Measurements from ENCODE around the gene RAD51B.

RAD51B gene

GRCh38 chr14:68669603-68670358, 850.2 kb downstream of the RAD51B start:
- H3K36me3 ChIP-seq (ENCODE audit: insufficient read depth, insufficient read length, low read length): no peaks in the 10 kb centered on the region
- no peaks in the 10 kb centered on the region for H3K27me3 ChIP-seq (ENCODE audit: insufficient read depth, insufficient read length)
- TF ChIP-seq YY1 (IDR thresholded peaks at IDR 0.05; ENCODE audit: insufficient read depth, insufficient read length) (no peak), ZNF274 (IDR thresholded peaks at IDR 0.05; ENCODE audit: low read depth, low read length) (no peak), SUZ12 (IDR thresholded peaks at IDR 0.05; ENCODE audit: extremely low read depth, insufficient read depth, insufficient read length) (no peak)
- 0 out of 2 replicates have a peak, but pooled peaks cover 4% of the 10 kb centered on the region for H3K9me3 ChIP-seq (ENCODE audit: insufficient read depth, low read length)
- no peak overlapping the region for H3K9ac ChIP-seq (ENCODE audit: insufficient read length, low read depth)
- no peaks in the 10 kb centered on the region for H3K4me1 ChIP-seq (ENCODE audit: insufficient read depth, insufficient read length)
- H3K4me3 ChIP-seq (ENCODE audit: insufficient read length, low read depth): no peak overlapping the region
- no peak for DNase-seq (ENCODE audit: low read depth, low spot score)

DNA sequence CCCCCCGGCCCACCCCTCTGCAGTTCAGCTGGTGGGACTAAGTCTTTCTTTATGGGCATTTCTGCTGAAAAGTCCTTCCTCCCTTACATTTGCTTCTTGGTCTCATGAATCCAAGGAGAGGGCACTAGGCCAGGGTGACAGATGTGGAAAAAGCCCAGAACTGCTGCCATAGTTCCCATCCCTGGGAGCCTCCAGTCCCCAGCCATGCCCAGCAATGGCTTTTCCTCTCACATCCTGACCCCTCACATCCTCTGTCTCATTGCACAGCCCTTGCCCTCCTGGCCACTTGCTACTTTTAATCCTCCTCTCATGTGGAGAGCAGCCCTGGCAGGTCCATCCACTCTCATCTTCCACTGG, 850.8 kb downstream of the RAD51B start:
- H3K9me3 ChIP-seq (ENCODE audit: insufficient read depth, low read length): 0 out of 2 replicates have a peak, but pooled peaks cover 4% of the 10 kb centered on the region
- no peak for DNase-seq (ENCODE audit: low read depth, low spot score)
- TF ChIP-seq ZNF274 (IDR thresholded peaks at IDR 0.05; ENCODE audit: low read depth, low read length): no peak
- no peak for TF ChIP-seq SUZ12 (IDR thresholded peaks at IDR 0.05; ENCODE audit: extremely low read depth, insufficient read depth, insufficient read length)
- TF ChIP-seq YY1 (IDR thresholded peaks at IDR 0.05; ENCODE audit: insufficient read depth, insufficient read length): no peak
- H3K9ac ChIP-seq (ENCODE audit: insufficient read length, low read depth): no peak overlapping the region
- no peak overlapping the region for H3K4me3 ChIP-seq (ENCODE audit: insufficient read length, low read depth)
- no peaks in the 10 kb centered on the region for H3K4me1 ChIP-seq (ENCODE audit: insufficient read depth, insufficient read length)
- no peaks in the 10 kb centered on the region for H3K36me3 ChIP-seq (ENCODE audit: insufficient read depth, insufficient read length, low read length)
- no peaks in the 10 kb centered on the region for H3K27me3 ChIP-seq (ENCODE audit: insufficient read depth, insufficient read length)

- no peaks in the 10 kb centered on the region for H3K4me1 ChIP-seq (ENCODE audit: insufficient read depth, insufficient read length)
These were observed 852.3 kb downstream of the RAD51B start for GRCh38 chr14:68671909-68672308.

DNA sequence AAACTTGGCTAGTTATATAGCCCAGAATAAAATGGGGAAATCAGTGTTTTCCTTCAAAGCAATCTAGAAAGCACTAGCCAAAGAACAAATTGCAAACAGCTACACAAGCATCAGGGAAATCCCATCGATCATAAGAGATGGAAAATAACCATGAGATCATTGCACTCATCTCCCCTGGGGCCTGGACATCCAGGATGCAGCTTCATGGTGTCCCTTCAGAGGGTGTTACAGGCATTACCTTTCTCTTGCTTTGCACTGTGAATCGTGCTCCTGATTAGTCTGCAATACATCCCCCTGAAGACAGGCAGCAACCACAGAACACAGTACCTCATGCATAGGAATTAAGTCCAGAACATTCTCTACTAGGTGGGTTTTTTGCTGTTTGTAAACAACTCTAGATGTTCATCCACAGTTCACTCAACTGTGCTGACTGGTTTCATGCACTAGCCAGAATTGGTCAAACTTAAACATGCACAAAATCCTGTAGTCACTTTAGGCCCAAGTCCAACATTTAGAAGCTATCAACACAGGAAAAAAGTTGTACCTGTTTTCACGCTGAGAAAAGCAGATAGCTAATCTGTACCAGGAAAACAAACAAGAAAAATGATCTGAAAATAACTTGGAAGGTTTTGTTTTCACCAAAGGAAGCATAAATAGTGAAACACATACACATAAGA, 853.2 kb downstream of the RAD51B start:
- Histone ChIP-seq H3K9ac (ENCODE audit: insufficient read length, low read depth) (no peak overlapping the region), H3K9me3 (ENCODE audit: insufficient read depth, low read length) (no peaks in the 10 kb centered on the region), H3K36me3 (ENCODE audit: insufficient read depth, insufficient read length, low read length) (no peaks in the 10 kb centered on the region), H3K4me3 (ENCODE audit: insufficient read length, low read depth) (no peak overlapping the region), H3K27me3 (ENCODE audit: insufficient read depth, insufficient read length) (no peaks in the 10 kb centered on the region), H3K4me1 (ENCODE audit: insufficient read depth, insufficient read length) (no peaks in the 10 kb centered on the region)
- no peak for DNase-seq (ENCODE audit: low read depth, low spot score)
- no peak for TF ChIP-seq ZNF274 (IDR thresholded peaks at IDR 0.05; ENCODE audit: low read depth, low read length)
- TF ChIP-seq SUZ12 (IDR thresholded peaks at IDR 0.05; ENCODE audit: extremely low read depth, insufficient read depth, insufficient read length): no peak
- TF ChIP-seq YY1 (IDR thresholded peaks at IDR 0.05; ENCODE audit: insufficient read depth, insufficient read length): no peak

More at GRCh38 chr14:68671909-68672308, 852.3 kb downstream of the RAD51B start:
- no peaks in the 10 kb centered on the region for H3K36me3 ChIP-seq (ENCODE audit: insufficient read depth, insufficient read length, low read length)
- no peak overlapping the region for H3K4me3 ChIP-seq (ENCODE audit: insufficient read length, low read depth)
- 0 out of 2 replicates have a peak, but pooled peaks cover 1% of the 10 kb centered on the region for H3K9me3 ChIP-seq (ENCODE audit: insufficient read depth, low read length)
- no peaks in the 10 kb centered on the region for H3K27me3 ChIP-seq (ENCODE audit: insufficient read depth, insufficient read length)
- no peak overlapping the region for H3K9ac ChIP-seq (ENCODE audit: insufficient read length, low read depth)
- DNase-seq (ENCODE audit: low read depth, low spot score): no peak
- no peak for TF ChIP-seq YY1 (IDR thresholded peaks at IDR 0.05; ENCODE audit: insufficient read depth, insufficient read length)
- TF ChIP-seq SUZ12 (IDR thresholded peaks at IDR 0.05; ENCODE audit: extremely low read depth, insufficient read depth, insufficient read length): no peak
- no peak for TF ChIP-seq ZNF274 (IDR thresholded peaks at IDR 0.05; ENCODE audit: low read depth, low read length)

DNA sequence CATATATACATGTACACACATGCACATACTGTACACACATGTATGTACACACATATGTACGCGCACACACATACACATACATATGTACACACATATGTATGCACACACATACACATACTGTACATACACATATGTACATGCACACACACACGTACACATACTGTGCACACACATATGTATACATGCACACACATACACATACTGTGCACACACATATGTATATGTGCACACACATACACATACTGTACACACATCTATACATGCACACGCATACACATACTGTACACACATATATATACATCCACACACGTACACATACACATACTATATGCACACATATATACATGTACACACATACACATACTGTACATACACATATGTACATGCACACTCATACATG, 853.9 kb downstream of the RAD51B start:
- no peaks in the 10 kb centered on the region for H3K27me3 ChIP-seq (ENCODE audit: insufficient read depth, insufficient read length)
- no peaks in the 10 kb centered on the region for H3K4me1 ChIP-seq (ENCODE audit: insufficient read depth, insufficient read length)
- TF ChIP-seq YY1 (IDR thresholded peaks at IDR 0.05; ENCODE audit: insufficient read depth, insufficient read length): no peak
- TF ChIP-seq SUZ12 (IDR thresholded peaks at IDR 0.05; ENCODE audit: extremely low read depth, insufficient read depth, insufficient read length): no peak
- TF ChIP-seq ZNF274 (IDR thresholded peaks at IDR 0.05; ENCODE audit: low read depth, low read length): no peak
- H3K9ac ChIP-seq (ENCODE audit: insufficient read length, low read depth): no peak overlapping the region
- H3K4me3 ChIP-seq (ENCODE audit: insufficient read length, low read depth): no peak overlapping the region
- H3K9me3 ChIP-seq (ENCODE audit: insufficient read depth, low read length): no peaks in the 10 kb centered on the region
- DNase-seq (ENCODE audit: low read depth, low spot score): no peak
- H3K36me3 ChIP-seq (ENCODE audit: insufficient read depth, insufficient read length, low read length): no peaks in the 10 kb centered on the region

DNA sequence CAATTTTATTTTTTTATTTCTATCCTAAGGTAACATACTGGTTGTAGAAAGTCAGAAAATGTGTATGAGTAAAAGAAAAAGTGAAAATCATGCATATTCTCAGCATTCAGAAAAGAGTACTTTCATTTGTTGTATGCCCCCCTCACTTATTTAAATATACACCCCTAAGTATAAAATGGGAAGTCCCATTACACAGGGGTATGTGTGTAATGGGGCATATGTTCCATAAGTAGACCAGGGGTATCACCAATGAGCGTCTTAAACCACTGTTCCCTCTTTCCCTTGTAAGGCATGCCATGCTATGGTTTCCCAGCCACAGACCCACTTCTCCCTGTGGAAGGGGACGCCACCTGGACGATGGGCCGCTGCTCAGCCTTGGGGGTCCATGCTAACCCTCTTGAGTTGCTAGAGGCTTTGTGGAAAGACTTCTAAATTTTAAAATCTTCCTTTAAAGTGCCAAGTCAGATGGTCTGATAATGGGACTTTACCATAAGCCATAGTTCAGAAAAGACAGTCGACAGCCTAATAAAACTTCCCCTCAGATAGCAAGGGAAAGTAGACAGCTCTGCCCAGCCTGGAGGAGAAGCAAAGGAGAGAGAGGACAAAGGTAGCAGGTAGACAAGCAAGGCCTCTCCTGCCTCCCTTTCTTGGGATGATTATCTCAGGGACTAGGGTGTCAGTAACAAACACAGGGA, 855.1 kb downstream of the RAD51B start:
- H3K36me3 ChIP-seq (ENCODE audit: insufficient read depth, insufficient read length, low read length): no peaks in the 10 kb centered on the region
- H3K9ac ChIP-seq (ENCODE audit: insufficient read length, low read depth): no peak overlapping the region
- no peaks in the 10 kb centered on the region for H3K4me1 ChIP-seq (ENCODE audit: insufficient read depth, insufficient read length)
- H3K9me3 ChIP-seq (ENCODE audit: insufficient read depth, low read length): no peaks in the 10 kb centered on the region
- no peak overlapping the region for H3K4me3 ChIP-seq (ENCODE audit: insufficient read length, low read depth)
- no peak for DNase-seq (ENCODE audit: low read depth, low spot score)
- no peaks in the 10 kb centered on the region for H3K27me3 ChIP-seq (ENCODE audit: insufficient read depth, insufficient read length)
- TF ChIP-seq YY1 (IDR thresholded peaks at IDR 0.05; ENCODE audit: insufficient read depth, insufficient read length): no peak
- no peak for TF ChIP-seq SUZ12 (IDR thresholded peaks at IDR 0.05; ENCODE audit: extremely low read depth, insufficient read depth, insufficient read length)
- TF ChIP-seq ZNF274 (IDR thresholded peaks at IDR 0.05; ENCODE audit: low read depth, low read length): no peak

GRCh38 chr14:68675233-68675577, 855.6 kb downstream of the RAD51B start:
- Histone ChIP-seq H3K4me3 (ENCODE audit: insufficient read length, low read depth) (no peak overlapping the region), H3K36me3 (ENCODE audit: insufficient read depth, insufficient read length, low read length) (no peaks in the 10 kb centered on the region), H3K9ac (ENCODE audit: insufficient read length, low read depth) (no peak overlapping the region), H3K9me3 (ENCODE audit: insufficient read depth, low read length) (no peaks in the 10 kb centered on the region), H3K4me1 (ENCODE audit: insufficient read depth, insufficient read length) (no peaks in the 10 kb centered on the region), H3K27me3 (ENCODE audit: insufficient read depth, insufficient read length) (no peaks in the 10 kb centered on the region)
- TF ChIP-seq ZNF274 (IDR thresholded peaks at IDR 0.05; ENCODE audit: low read depth, low read length) (no peak), YY1 (IDR thresholded peaks at IDR 0.05; ENCODE audit: insufficient read depth, insufficient read length) (no peak), SUZ12 (IDR thresholded peaks at IDR 0.05; ENCODE audit: extremely low read depth, insufficient read depth, insufficient read length) (no peak)
- DNase-seq (ENCODE audit: low read depth, low spot score): no peak
